ENCODE measurements around the gene ERCC1. TPM values are rescaled to one million over a fixed set of nuclear protein-coding genes. Genes with fewer than 3 reads are reported as not detected.

Gene ERCC1
- total and polyA plus RNA-seq, 2 of the 13 experiments (the other 11 are each of a cell fraction or from before 2014, with no cell fraction given): 40.0 to 66.4 TPM

- Histone ChIP-seq H3K27me3 (ENCODE audit: control insufficient read depth in 1 of 2, insufficient read depth in 2 of 2, low read length in 2 of 2) (no peaks in the 10 kb centered on the region), H3K4me2 (ENCODE audit: low read depth, low read length) (no peak overlapping the region), H3K9me3 (ENCODE audit: low read length) (no peaks in the 10 kb centered on the region), H3K9ac (ENCODE audit: insufficient read depth, low read depth, low read length) (no peak overlapping the region), H4K20me1 (ENCODE audit: insufficient read depth, low read length) (no peaks in the 10 kb centered on the region), H2AFZ (ENCODE audit: low read length) (no peak overlapping the region), H3K36me3 (replicated peaks in 1 of 2; ENCODE audit: control insufficient read depth in 1 of 2, insufficient read depth in 2 of 2, low read length in 2 of 2) (no peaks in the 10 kb centered on the region), H3K79me2 (ENCODE audit: insufficient read depth, low read length) (no peaks in the 10 kb centered on the region), H3K4me1 (ENCODE audit: insufficient read depth, low read length) (no peaks in the 10 kb centered on the region), H3K27ac (ENCODE audit: extremely low read length, insufficient read depth, low read length) (no peak overlapping the region), H3K4me3 (replicated peaks in 1 of 3; ENCODE audit: insufficient read depth in 1 of 3, low read depth in 2 of 3, low read length in 3 of 3) (no peak overlapping the region)
- CTCF ChIA-PET (ENCODE audit: low intra/inter-chr PET ratio, low total read pairs): no interaction called here
- intact Hi-C loops (cut with micrococcal nuclease; ENCODE audit: unreplicated experiment): no loop called here
- in situ Hi-C loops (cut with HindIII; ENCODE audit: extremely low pct_ligation_motif_present, low pct_unique_long_range_greater_than_20kb): no loop called here
- ATAC-seq: no peak
- POLR2A ChIA-PET: no interaction called here
- TF ChIP-seq TCF7 (IDR thresholded peaks at IDR 0.05; ENCODE audit: low read depth) (no peak), POLR2G (IDR thresholded peaks at IDR 0.05; ENCODE audit: low read depth, low read length) (0 out of 2 replicates have a peak, but pooled peaks have one; percentile 23), AGO2 (optimal IDR thresholded peaks at IDR 0.05; ENCODE audit: low read depth, low read length) (peak; percentile 70), DNMT1 (CRISPR knock-in tag; IDR thresholded peaks at IDR 0.05) (0 out of 2 replicates have a peak, but pooled peaks have one; percentile 33), LRRFIP1 (CRISPR knock-in tag; conservative IDR thresholded peaks at IDR 0.05) (no peak), HNRNPL (IDR thresholded peaks at IDR 0.05; ENCODE audit: low read depth, low read length) (0 out of 2 replicates have a peak, but pooled peaks have one; percentile 53), AGO1 (IDR thresholded peaks at IDR 0.05; ENCODE audit: low read depth, low read length, poor library complexity, severe bottlenecking) (peak; percentile 55), FOXP1 (IDR thresholded peaks at IDR 0.05) (no peak), FOXP1 (CRISPR knock-in tag; IDR thresholded peaks at IDR 0.05) (no peak), ZNF501 (CRISPR knock-in tag; IDR thresholded peaks at IDR 0.05) (no peak)
- no peak for DNase-seq (ENCODE audit: low spot score)
- BruUV-seq (replicated peaks): no TSS peak
- 91% methylated on average over 52 of the region's 75 CpGs for WGBS (ENCODE audit: low lambda C conversion rate)
- FAIRE-seq: no peak
These were observed 38.1 kb downstream of the ERCC1 start for GRCh38 chr19:45385392-45386221.
